T1000 (cell line): ENCODE data around the gene DNAJC15.

Experiments
- DNase-seq: peaks from one replicate; lab custom pipeline; 2025; ENCODE audit warnings: mixed read lengths; lab: John Stamatoyannopoulos, UW

Gene DNAJC15

DNA sequence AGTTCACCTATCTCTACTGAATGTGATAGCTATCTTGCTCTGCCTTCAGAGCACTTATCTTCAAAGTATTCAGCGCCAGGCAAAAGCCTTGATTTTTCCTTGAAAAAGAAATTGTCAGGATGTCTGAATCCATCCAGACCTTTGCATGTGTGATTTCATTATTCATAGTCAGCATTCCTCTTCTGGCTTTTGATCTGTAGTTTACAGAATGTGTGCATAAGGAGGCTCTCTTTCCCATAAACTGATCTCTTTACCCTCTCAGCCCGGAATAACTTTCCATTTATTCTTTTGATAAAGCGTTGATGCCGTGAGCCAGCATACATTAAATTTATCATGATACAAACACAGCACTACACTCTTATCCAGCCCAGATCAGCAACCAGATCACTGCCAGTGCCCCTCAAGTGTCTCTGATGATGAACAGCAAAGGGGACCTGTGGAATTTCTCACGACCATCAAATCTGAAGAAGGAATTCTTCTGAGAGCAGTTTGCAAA lies 130.8 kb downstream of the DNAJC15 start:
- DNase-seq = no peak

DNA sequence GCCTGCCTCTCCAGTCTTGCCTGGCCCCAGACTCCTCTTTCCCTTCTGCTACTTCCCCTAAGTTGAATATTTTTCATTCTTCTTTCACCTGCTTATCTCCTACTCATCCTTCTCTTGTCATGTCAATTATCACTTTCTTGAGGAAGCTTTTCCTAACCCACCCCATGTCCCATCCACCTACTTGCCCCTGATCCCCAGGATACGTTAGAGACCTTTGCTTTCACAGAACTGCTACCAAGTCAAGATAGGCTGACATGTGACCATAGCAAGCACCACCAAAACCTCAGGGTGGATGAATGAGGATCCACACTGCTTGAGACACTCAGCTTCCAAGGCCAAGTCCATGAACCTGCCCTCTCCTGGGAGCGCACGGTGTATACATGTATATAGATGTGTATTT lies 131.5 kb downstream of the DNAJC15 start:
- DNase-seq = no peak

DNA sequence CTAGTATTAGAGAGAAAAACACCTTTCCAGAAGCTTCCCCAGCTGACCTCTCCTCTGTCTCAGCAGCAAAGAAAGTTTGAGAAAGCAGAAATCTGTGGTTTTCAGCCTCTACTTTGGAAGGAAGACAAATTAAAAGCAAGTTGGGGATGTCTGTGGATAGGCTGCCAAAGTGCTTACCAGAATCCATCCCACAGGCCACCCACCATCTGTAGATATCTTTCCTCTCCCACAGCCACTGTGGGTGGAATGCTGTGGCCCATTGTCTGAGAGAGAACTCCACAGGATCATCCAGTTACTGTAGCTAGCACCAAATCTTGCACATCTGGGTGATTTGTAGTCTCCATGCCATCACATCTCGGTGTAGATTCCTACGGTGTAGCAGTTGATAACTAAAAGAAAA lies 133.5 kb downstream of the DNAJC15 start:
- no peak for DNase-seq

DNA sequence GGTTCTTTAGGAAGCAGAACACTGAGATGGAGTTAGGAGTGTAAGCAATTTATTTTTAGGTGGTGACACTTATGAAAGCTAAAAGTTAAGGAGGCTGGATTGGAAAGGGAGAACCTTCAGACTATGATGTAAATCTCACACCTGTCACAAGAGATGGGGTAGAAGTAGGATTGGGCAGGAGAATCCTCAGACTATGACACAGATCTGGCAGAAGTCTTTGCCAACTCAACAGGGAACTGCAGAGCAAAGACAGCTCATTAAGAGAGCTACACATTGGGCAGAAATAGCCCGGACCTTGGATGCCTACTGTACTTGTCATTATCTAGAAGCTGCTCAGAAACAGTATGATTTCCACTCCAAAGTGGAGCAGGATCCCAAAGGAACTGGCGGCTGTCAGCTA lies 134.4 kb downstream of the DNAJC15 start:
- no peak for DNase-seq

DNA sequence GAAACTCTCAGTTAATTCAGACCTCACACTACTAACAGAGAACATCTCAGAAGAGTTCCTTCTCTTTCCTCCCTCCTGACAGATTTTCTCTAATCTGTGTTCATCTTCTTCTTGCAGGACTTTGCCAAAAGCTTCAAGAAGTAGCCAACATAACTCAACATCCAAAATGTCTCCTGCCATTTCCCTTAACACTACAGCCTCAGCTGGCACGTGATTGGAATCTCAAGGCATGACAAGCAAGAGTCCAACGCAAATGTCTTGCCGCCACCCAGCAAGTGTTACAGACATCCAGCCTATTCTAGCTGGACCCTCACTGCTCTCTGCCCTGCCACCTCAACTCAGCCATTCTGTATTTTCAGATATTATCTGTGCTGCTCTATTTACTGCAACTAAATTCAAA lies 135.1 kb downstream of the DNAJC15 start:
- DNase-seq = no peak

DNA sequence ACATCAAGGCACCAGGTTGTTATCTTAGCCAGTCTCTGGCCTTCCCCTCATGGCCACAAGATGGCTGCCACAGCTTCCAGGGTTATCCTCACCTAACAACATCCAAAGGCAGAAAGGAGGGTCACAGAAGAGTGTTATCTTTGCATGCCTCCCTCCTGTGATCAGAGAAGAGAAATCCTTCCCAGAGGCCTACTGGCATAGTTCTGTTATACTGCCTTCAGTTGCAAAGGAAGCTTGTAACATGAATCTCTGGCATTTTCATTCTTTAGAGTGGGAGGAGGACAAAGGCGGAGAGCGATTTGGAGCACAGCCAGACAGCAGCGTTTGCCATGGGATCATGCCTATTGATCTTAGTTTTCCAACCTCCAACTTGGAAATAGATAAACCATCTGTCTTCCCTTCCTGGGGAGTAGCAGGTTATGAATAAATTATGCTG lies 135.7 kb downstream of the DNAJC15 start:
- no peak for DNase-seq
